Panc1 (cell line): ENCODE results near the gene SLC41A3.

Experiments used
- REST ChIP-seq, 2 experiments: IDR thresholded peaks; 2 replicates each; pipeline ENCODE4 v1.6.1; 2011 to 2012; ENCODE audit warnings: low read depth in 2 of 2, control low read depth in 1 of 2, low read length in 1 of 2, mild to moderate bottlenecking in 1 of 2, moderate library complexity in 1 of 2; ENCODE audit not compliant: insufficient read depth in 1 of 2
- TF ChIP-seq, protein P1 (sequence below): fragments of 450-650 bp; IDR thresholded peaks from 2 replicates; pipeline ENCODE4 v1.5.1; 2017; ENCODE audit warnings: mild to moderate bottlenecking

- TF ChIP-seq, protein P1, sequence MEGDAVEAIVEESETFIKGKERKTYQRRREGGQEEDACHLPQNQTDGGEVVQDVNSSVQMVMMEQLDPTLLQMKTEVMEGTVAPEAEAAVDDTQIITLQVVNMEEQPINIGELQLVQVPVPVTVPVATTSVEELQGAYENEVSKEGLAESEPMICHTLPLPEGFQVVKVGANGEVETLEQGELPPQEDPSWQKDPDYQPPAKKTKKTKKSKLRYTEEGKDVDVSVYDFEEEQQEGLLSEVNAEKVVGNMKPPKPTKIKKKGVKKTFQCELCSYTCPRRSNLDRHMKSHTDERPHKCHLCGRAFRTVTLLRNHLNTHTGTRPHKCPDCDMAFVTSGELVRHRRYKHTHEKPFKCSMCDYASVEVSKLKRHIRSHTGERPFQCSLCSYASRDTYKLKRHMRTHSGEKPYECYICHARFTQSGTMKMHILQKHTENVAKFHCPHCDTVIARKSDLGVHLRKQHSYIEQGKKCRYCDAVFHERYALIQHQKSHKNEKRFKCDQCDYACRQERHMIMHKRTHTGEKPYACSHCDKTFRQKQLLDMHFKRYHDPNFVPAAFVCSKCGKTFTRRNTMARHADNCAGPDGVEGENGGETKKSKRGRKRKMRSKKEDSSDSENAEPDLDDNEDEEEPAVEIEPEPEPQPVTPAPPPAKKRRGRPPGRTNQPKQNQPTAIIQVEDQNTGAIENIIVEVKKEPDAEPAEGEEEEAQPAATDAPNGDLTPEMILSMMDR, result no peak
- TF ChIP-seq REST (IDR thresholded peaks at IDR 0.05; ENCODE audit: insufficient read depth in 1 of 2, low read depth in 2 of 2, low read length in 1 of 2), result no peak
Observed at GRCh38 chr3:126009181-126009580, 74.7 kb downstream of the SLC41A3 start.
